DOHH2 (cell line): Measurements from ENCODE around the gene NPR2.

Experiments used
- H3F3A ChIP-seq: fragments of 200-600 bp; sonication (generic), shearing (Covaris generic); 2 replicates; pipeline ENCODE4 v1.6.0; 2016; ENCODE audit warnings: antibody characterized with exemption, mild to moderate bottlenecking; ENCODE audit not compliant: control insufficient read depth, insufficient read depth
- H3K27ac ChIP-seq: fragments of 200-600 bp; sonication (generic); 2 replicates; pipeline ENCODE4 v1.5.1; 2014; ENCODE audit warnings: low read depth, mild to moderate bottlenecking, low read length, moderate library complexity
- H3K27me3 ChIP-seq: fragments of 200-600 bp; sonication (generic); 2 replicates; pipeline ENCODE4 v1.6.1; 2014; ENCODE audit warnings: mild to moderate bottlenecking, low read length, mixed read lengths; ENCODE audit not compliant: control insufficient read depth
- H3K36me3 ChIP-seq: fragments of 200-600 bp; sonication (generic); 2 replicates; pipeline ENCODE4 v1.6.1; 2014; ENCODE audit warnings: mild to moderate bottlenecking, low read length, moderate library complexity, mixed read lengths; ENCODE audit not compliant: control insufficient read depth
- H3K4me1 ChIP-seq: fragments of 200-600 bp; sonication (generic); 2 replicates; pipeline ENCODE4 v1.6.1; 2014; ENCODE audit warnings: mild to moderate bottlenecking, low read length, mixed read lengths; ENCODE audit not compliant: control insufficient read depth
- H3K4me2 ChIP-seq: fragments of 200-600 bp; sonication (generic); 2 replicates; pipeline ENCODE4 v1.6.0; 2014; ENCODE audit warnings: mild to moderate bottlenecking, low read length, moderate library complexity
- H3K4me3 ChIP-seq: fragments of 200-600 bp; sonication (generic); 2 replicates; pipeline ENCODE4 v1.5.1; 2014; ENCODE audit warnings: mild to moderate bottlenecking, low read length, mixed read lengths
- H3K79me2 ChIP-seq: fragments of 200-600 bp; sonication (generic); 2 replicates; pipeline ENCODE4 v1.6.1; 2014; ENCODE audit warnings: mild to moderate bottlenecking, low read length, mixed read lengths; ENCODE audit not compliant: control insufficient read depth
- H3K9me2 ChIP-seq: fragments of 200-600 bp; sonication (generic); replicated peaks from 2 replicates; pipeline ENCODE4 v1.6.1; 2014; ENCODE audit warnings: mild to moderate bottlenecking, low read length, mixed read lengths; ENCODE audit not compliant: control insufficient read depth
- H3K9me3 ChIP-seq: fragments of 200-600 bp; sonication (generic); 2 replicates; pipeline ENCODE4 v1.6.1; 2014; ENCODE audit warnings: antibody characterized with exemption, low read length, mixed read lengths; ENCODE audit not compliant: control insufficient read depth, insufficient read depth
- H4K20me1 ChIP-seq: fragments of 200-600 bp; sonication (generic); 2 replicates; pipeline ENCODE4 v1.6.0; 2014; ENCODE audit warnings: low read depth, mild to moderate bottlenecking, antibody characterized with exemption, low read length, moderate library complexity; ENCODE audit not compliant: control insufficient read depth, insufficient read depth
- CTCF ChIP-seq: fragments of 200-600 bp; sonication (generic); IDR thresholded peaks from one replicate; pipeline ENCODE4 v1.5.1; 2014; ENCODE audit warnings: antibody characterized with exemption, mild to moderate bottlenecking, low read depth, low read length; ENCODE audit not compliant: poor library complexity, severe bottlenecking
- EZH2phosphoT487 ChIP-seq: fragments of 200-600 bp; sonication (generic); IDR thresholded peaks from 2 replicates; pipeline ENCODE4 v1.6.1; 2017; ENCODE audit warnings: borderline replicate concordance, mild to moderate bottlenecking, antibody characterized with exemption, low read length, moderate library complexity, mixed read lengths

The NPR2 gene

GRCh38 chr9:35767458-35767857, 23.9 kb upstream of the NPR2 start:
- Histone ChIP-seq H3K9me3 (no peaks in the 10 kb centered on the region), H3K9me2 (no peaks in the 10 kb centered on the region), H3F3A (peaks cover 4% of the 10 kb centered on the region; the same call in 1 of the 2 replicates), H3K79me2 (no peaks in the 10 kb centered on the region; the same call in none of the 2 replicates), H4K20me1 (no peaks in the 10 kb centered on the region), H3K4me3 (no peak overlapping the region), H3K27me3 (no peaks in the 10 kb centered on the region), H3K4me2 (no peak overlapping the region), H3K4me1 (peaks cover 13% of the 10 kb centered on the region), H3K36me3 (no peaks in the 10 kb centered on the region), H3K27ac (no peak overlapping the region)
- TF ChIP-seq CTCF: no peak
- no peak for TF ChIP-seq EZH2phosphoT487

GRCh38 chr9:35769763-35770162, 21.6 kb upstream of the NPR2 start:
- Histone ChIP-seq H3K4me1 (peaks cover 7% of the 10 kb centered on the region), H3K27me3 (no peaks in the 10 kb centered on the region), H3K27ac (no peak overlapping the region), H3K4me3 (no peak overlapping the region), H4K20me1 (no peaks in the 10 kb centered on the region), H3K36me3 (no peaks in the 10 kb centered on the region), H3K4me2 (no peak overlapping the region), H3K9me3 (no peaks in the 10 kb centered on the region), H3F3A (no peaks in the 10 kb centered on the region; the same call in 1 of the 2 replicates), H3K9me2 (no peaks in the 10 kb centered on the region), H3K79me2 (no peaks in the 10 kb centered on the region; the same call in 1 of the 2 replicates)
- no peak for TF ChIP-seq CTCF
- no peak for TF ChIP-seq EZH2phosphoT487

DNA sequence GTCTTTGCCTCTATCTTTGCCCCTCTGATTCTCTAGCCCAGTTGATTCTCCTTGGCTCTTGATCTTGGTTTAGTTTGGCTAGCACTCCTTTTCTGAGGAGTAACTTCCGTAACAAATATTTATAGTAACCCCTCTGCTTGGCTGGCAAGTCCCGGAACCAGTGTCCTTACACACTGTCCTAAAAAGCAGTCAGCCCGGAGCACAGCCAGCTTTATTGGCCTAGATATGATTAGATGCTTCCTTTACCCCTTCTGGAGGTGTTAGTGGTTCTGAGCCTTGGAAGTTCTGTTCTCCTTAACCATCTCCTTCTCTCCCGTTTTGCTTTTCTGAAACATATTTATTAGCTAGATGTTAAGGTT, 20.3 kb upstream of the NPR2 start:
- Histone ChIP-seq H3K27ac (no peak overlapping the region), H3K36me3 (no peaks in the 10 kb centered on the region; the same call in 1 of the 2 replicates), H3K27me3 (no peaks in the 10 kb centered on the region), H3K4me2 (no peak overlapping the region), H3K4me3 (no peak overlapping the region), H3K79me2 (no peaks in the 10 kb centered on the region), H3K9me3 (no peaks in the 10 kb centered on the region), H3K4me1 (peaks cover 14% of the 10 kb centered on the region), H3K9me2 (no peaks in the 10 kb centered on the region), H3F3A (no peaks in the 10 kb centered on the region; the same call in 1 of the 2 replicates), H4K20me1 (no peaks in the 10 kb centered on the region)
- TF ChIP-seq CTCF (no peak), EZH2phosphoT487 (no peak)
